Activated T-cell treated with anti-CD3 and anti-CD28 coated beads for 48 hours (primary cell): ENCODE data around the gene VASP.
A peak's percentile ranks its signal among the peaks of the same experiment; 100 is the strongest.

Experiments used
- DNase-seq: peaks from one replicate; pipeline ENCODE4 v3.0.0-alpha.2; 2020; ENCODE audit warnings: low read depth

Gene VASP

DNA sequence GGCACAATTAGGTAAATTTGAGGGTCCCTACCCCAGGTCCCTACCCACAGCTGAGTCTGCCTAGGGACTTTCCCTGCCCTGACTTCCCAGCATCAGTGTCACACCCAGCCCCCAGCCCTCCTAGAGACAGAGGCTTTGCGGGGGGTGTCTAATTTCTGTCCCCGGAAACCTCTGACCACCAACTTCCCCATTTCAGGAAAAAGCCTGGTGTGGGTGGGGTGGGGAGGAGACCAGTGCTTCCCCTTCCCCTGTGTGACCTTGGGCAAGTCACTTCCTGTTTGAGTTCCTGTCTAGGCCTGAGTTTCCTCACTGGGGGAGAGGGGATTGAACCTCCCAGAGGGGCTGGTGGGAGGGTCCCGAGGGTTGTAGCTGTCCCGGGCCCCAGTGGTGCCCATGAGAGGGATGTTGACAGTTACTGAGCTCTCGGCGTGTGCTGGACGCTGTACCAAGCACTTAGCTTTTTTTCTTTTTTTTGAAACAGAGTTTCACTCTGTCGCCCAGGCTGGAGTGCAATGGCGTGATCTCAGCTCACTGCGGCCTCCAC lies 7.9 kb downstream of the VASP start:
- no peak for DNase-seq

DNA sequence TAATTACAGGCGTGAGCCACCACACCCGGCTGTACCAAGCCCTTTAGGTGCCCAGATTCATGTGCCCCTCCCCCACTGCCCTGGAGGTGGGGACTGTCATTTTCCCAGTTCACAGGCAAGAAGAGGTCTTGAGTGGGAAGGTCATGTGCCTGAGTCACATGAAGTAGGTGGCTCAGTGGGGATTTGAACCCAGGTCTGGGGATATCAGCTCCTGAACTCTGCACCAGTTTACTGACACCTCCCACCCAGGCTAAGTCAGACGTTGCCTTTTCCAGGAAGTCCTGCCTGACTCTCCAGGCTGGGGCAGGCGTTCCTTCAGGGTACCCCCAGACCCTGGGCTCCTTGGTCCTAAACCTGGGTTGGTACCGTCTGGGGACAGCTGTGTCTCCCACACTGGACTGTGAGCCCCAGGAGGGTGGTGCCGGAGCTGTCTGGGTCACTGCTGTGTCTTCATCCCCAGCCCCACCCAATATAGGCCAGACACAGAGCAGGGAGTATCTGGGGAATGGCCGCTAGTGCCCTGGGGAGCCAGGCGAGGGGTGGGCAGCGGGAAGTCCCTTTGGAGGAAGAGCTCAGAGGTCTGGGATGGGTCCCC lies 8.6 kb downstream of the VASP start:
- no peak for DNase-seq

DNA sequence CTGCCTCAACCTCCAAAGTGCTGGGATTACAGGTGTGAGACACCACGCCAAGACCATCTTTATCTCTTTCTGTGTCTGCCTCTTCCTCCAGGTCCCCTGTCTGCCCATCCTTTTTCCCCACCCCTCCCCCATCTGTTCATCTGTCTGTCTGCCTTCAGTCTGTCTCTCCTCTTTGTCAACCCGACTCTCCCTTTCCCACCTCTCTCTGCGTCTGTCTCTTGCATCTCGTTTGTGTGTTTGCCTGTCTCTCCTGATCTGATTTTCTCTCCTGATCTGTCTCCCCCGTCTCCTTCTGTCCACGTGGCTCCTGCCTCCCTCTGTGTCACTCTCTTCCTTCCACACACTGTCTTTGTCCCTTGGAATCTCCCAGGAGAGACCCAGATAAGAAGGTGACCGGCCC lies 10.0 kb downstream of the VASP start:
- DNase-seq: no peak

DNA sequence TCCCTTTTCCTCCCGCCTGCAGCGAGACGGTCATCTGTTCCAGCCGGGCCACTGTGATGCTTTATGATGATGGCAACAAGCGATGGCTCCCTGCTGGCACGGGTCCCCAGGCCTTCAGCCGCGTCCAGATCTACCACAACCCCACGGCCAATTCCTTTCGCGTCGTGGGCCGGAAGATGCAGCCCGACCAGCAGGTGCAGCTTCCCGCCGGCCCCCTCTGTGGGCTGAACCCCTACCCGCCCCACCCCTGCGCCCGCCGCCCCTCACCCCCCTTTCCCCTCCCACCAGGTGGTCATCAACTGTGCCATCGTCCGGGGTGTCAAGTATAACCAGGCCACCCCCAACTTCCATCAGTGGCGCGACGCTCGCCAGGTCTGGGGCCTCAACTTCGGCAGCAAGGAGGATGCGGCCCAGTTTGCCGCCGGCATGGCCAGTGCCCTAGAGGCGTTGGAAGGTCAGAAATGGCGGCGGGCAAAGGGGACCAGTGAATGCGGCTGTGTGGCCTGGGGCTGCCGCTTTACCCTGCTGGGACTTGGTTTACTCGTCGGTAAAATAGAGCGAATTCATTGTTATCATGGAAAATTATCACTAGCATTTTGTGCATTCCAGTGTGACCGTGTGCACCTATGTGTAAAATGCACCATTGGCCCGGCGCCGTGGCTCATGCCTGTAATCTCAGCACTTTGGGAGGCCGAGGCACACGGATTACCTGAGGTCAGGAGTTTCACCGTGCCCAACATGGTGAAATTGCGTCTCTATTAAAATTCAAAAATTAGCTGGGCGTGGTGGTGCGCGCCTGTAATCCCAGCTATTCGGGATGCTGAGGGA lies 10.6 kb downstream of the VASP start:
- DNase-seq: no peak

DNA sequence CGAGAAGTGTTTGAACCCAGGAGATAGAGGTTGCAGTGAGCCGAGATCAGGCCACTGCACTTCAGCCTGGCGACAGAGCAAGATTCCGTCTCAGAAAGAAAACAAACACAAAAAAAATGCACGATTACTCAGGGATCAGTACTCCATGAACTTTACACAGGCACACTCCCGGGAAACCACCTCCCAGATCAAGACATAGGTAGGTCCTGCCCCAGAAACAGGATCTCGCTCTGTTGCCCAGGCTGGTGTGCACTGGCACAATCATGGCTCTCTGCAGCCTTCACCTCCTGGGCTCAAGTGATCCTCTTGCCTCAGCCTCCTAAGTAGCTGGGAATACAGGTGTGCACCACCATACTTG lies 11.2 kb downstream of the VASP start:
- no peak for DNase-seq

DNA sequence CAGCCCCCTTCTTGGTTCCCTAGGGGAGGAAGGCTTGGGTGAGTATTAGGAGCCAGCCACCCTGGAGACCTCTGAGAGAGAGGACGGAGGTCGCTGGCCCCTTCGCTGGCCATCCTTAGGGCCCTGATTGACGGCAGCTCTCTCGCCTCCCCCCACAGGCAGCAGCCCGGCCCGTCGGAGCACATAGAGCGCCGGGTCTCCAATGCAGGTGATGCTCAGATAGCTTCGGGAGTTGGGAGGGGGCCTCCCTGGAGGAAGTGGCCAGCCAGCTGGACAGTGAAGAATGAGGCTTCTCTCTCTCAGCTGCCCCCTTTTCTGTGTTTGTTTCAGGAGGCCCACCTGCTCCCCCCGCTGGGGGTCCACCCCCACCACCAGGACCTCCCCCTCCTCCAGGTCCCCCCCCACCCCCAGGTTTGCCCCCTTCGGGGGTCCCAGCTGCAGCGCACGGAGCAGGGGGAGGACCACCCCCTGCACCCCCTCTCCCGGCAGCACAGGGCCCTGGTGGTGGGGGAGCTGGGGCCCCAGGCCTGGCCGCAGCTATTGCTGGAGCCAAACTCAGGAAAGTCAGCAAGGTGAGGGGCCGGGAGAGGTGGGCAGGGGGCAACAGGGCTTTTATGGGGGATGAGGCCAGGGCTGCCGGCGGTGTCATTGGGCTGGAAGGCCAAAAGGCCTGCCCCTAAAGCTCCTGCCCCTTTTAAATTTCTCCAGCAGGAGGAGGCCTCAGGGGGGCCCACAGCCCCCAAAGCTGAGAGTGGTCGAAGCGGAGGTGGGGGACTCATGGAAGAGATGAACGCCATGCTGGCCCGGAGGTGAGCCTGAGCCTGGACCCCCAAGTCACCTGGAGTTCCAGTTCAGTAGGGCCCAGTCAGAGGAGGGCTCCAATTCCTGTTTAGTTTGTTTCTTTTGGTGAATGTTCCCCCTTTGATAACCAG lies 15.0 kb downstream of the VASP start:
- DNase-seq: no peak

DNA sequence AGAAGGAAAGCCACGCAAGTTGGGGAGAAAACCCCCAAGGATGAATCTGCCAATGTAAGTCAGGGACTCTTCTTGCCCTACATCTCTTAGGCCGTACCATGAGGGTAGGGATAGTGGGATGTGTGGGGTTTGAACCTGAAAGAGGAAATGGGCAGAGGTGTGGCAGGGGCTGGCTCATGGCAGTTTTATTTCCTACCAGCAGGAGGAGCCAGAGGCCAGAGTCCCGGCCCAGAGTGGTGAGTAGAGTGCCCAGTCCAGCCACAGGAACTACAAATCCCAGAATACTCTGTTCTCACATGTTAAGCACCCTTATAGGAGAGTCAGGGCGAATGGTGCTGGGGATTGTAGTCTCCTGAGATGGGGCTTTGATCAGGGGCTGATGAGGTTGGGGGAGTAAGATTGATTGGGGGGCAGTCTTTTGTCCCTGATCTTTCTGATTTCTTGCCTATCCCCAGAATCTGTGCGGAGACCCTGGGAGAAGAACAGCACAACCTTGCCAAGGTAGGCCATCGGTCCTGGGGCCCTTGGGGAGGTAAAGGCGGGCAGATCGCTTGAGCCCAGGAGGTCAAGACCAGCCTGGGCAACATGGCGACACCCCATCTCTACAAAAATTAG lies 16.5 kb downstream of the VASP start:
- DNase-seq: peak; percentile 68

DNA sequence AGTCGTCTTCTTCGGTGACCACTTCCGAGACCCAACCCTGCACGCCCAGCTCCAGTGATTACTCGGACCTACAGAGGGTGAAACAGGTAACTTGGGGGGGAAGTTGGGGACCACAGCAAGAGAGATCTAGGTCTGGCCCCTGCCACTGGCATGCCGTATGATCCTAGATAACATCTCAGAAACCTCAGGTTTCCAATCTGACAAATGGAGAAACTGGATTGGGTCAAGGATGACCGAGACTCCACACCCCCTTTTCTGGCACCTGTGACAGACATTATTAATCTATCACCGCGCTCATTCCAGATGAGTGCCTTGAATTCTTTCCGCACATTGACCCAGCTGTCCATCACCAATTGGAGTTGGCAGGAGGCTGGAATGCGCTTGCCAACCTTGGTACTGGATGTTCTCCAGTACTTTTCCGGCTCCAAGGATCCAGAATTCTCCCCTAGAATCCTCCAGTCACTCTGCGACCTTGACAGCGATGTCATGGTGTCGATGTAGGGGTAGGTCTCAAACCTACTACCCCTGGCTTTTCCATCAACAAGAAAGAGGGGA lies 17.4 kb downstream of the VASP start:
- no peak for DNase-seq

DNA sequence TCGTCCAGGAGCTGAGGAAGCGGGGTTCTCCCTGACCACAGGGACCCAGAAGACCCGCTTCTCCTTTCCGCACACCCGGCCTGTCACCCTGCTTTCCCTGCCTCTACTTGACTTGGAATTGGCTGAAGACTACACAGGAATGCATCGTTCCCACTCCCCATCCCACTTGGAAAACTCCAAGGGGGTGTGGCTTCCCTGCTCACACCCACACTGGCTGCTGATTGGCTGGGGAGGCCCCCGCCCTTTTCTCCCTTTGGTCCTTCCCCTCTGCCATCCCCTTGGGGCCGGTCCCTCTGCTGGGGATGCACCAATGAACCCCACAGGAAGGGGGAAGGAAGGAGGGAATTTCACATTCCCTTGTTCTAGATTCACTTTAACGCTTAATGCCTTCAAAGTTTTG lies 18.9 kb downstream of the VASP start:
- DNase-seq: no peak

DNA sequence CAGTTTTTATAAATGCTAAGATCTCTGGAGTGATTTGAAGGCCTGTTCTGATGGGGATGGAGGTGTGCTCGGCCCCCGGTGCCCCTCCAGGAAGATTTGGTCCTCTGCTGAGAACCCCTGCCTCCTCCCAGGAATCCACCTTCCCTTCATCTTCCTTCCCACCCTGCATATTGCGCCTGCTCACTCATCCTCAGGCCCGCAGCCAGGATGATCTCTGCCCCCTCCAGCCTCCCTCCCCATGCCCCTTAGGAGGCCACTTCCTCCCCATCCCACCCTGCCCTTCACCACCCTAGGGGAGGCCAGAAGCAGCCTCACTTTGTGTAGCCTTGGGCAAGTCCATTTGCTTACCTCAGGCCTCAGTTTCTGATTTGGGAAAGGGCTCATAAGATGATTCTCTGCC lies 19.7 kb downstream of the VASP start:
- no peak for DNase-seq

DNA sequence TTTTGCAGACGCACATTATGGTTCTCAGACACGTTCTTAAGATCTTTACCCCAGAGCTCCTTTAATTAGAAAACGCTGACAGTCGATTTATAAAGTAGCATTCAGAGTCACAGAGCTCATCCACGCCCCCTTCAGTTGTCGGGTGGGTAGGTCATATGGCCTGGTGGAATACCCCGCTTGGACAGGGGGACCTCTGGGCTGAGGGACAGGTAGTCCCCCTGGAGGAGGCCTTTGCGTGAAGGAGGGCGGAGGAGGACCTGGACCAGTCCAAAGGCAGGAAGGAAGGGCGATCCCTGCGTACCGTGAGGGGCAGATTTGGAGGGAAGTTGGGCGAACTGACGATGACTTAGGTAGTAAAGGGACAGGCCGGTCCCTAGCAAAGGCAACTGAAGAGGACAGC lies 20.5 kb downstream of the VASP start:
- DNase-seq: no peak

DNA sequence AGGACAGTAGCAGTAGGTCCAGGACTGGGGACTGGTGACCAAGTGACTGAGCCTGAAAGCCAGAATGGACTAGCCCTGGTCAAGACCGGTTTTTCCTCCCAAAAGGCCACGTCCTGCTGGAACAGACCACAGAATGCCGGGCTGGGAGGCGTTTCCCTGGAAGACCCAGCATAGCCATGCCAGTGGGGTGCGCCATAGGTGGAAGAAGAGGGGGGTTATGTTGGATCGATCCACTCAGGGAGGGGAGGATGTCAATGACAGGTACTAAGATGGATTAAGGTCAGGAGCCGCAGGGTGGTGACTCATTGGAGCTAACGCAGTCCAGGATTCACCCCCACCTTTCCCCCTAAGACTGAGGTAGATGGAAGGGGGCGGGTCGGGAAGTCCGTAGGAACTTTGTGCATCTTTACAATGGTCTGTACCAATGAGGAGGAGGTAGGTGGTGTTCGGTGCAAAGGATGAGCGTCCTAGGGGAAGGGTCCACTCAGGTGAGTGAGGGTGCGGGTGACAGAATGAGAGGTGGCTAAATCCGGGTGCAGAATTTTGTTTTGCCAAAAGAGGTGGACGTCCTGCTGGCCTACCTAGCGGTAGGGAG lies 21.0 kb downstream of the VASP start:
- DNase-seq: no peak

DNA sequence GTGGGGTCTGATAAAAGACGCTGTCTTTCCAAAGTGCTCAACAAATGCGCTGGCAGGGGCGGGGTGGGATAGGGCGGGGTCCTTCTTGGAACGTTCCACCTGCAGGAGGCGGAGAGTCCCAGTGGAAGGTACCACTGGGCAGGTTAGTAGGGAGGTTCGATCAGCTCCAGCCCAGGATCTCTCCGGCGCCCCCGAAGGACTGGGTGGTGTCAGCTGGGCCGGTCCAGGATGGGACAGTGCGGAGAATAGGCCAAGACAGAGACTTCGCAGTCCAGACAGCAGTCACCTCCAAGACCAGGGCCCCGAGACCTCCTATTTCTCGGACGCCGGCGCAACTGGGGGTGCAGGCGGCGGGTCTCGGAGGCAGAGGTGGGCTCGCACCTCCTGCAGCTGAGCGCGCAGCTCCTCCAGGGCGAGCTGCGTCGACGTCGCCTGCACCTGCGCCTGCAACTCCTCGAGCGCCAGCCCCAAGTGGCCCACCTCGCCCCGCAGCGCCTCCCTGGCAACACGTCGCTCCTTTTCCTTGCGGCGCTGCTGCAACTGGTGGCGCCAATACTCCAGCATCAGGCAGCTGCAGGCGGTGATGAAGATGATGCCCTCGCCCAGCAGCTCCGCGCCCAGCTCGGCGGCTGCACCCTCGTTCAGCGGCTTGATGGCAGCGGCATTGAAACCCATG lies 21.6 kb downstream of the VASP start:
- peak; percentile 12 for DNase-seq

DNA sequence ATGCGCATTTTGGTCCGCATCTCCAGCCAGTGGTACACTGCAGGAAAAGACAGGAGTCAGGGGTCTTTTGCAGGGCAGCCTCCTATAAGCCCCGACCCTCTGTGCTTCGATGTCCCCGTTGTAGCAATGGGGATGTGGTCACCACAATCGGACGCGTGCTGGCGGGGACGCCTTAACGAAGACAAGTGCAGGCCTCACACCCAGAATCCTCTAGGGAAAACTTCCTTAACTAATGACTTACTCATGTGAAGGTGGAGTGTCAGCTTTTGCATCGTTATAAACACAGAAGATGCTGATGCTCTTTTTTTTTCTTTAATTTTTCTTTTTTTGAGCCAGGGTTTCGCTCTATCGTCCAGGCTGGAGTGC lies 22.1 kb downstream of the VASP start:
- DNase-seq: no peak

DNA sequence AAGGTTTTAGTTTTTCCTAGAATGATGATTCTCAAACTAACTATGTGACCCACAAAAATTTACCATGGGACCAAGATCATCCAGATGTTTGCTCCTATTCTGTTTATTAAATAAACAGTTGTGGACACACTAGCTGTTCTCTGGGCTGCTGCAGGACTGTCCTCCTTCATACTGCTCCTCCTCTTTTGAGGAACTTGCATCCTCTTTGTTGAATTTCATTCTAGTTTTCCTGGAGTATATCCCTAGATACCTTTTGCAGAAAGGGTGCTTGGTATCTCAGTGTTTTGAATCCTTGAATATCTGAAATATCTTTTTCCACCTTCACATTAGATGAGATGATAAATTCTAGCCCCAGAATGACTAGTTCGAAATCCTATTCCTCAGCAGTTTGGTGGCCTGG lies 24.1 kb downstream of the VASP start:
- no peak for DNase-seq

DNA sequence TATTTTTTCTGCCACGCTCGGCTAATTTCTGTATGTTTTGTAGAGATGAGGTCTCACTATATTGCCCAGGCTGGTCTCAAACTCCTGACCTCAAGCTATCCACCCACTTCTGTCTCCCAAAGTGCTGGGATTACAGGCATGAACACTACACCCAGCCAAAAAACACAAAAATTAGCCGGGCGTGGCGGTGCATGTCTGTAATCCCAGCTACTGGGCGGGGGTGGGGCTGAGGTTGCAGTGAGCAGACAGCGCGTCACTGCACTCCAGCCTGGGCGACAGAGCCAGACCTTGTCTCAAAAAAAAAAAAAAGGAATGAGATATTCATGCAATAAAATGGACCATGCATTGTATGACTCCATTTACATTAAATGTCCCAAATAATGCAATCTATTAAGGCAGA lies 32.2 kb downstream of the VASP start:
- DNase-seq: no peak

DNA sequence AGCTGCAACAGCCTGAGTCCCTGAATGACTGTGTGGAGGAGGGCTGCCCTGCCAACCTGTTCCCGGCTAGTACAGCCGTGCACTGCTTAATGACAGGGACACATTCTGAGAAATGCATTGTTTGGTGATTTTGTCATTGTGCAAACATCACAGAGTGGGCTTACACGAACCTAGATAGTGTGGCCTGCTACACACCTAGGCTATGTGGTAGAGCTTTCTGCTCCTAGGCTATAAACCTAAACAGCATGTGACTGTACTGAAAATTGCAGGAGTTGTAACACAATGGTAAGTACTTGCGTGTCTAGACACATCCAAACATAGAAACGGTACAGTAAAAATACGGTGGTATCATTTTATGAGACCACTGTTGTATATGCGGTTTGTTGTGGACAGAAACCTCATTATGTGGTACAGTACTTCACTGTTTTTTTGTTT lies 35.0 kb downstream of the VASP start:
- no peak for DNase-seq

DNA sequence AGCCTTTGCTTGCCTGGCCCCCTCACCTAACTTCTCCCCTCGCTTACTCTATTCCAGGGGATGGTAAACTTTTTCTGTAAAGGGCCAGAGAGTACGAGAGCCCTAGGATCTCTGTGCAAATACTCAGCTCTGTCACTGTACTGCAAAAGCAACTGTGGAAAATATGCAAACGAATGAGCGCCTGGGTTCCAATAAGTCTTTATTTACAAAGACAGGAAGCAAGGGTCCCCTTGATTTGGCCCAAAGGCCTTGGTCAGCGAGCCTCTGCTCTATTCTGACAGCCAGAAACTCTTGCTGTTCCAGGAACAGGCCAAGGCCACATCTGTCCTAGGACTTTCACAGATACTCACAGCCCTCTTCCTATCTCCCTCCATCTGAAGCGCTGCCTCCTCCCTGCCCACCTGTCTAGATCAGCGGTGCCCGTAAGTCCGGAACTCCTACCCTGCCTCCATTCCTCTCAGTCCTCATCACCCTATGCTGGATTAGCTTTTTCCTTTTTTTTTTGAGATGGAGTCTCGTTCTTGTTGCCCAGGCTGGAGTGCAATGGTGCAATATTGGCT lies 40.0 kb downstream of the VASP start:
- DNase-seq: no peak

DNA sequence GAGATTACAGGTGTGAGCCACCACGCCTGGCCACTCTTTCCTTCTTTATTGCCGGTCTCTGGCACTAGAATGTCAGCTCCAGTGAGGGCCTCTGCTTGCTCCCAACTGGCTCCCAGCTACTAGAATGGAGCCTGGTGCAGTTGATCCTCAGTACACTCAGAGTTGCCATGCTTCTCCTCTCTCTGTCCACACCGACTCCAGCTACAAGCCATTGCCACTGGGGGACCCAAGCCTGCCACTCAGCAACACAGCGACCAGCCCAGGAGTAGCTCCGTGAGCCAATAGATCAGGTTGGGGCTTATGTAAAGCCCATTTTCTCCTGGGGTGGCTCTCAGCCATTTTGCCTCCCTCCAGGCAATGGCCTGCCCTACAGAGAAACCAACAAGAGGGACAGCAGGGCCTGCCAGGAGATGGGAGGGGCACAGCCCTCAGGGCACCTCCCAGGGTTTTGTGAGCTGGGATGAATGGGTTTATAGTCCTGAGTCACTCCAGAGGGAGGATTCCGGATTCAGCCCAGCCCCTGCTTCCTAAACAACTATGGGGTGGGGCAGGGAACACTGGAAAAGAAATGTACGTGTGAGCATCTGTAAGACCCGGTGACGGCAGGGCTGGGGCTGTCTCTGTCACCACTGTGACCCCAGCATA lies 40.8 kb downstream of the VASP start:
- DNase-seq: no peak

DNA sequence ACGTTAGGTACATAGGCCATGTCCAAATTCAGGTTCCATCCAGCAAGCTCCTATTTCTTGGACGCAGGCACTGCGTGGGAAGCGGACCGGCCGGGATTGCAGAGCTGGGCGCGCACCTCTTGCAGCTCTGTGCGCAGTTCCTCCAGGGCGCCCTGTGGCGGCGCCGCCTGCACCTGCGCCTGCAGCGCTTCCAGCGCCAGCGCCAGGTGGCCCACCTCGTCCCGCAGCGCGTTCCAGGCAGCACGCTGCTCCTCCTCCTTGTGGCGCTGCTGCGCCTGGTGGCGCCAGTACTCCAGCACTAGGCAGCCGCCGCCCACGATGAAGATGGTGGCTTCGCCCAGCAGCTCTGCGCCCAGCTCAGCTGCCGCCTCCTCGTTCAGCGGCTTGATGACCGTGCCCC lies 46.2 kb downstream of the VASP start:
- no peak for DNase-seq
